Muscle of leg (tissue), 11 donors: ENCODE measurements around the gene LRRC36. TPM values are rescaled to one million over a fixed set of nuclear protein-coding genes. Genes with fewer than 3 reads are reported as not detected.
"Not testable (repeated sequence)": the region's sequence is repeated elsewhere in the genome, so short reads cannot be mapped to it uniquely, and the experiment has no call there.

Experiments
- DNase-seq: peaks from one replicate; pipeline ENCODE4 v3.0.0; 2013
- H3K27ac ChIP-seq: one replicate; pipeline ENCODE4 v1.5.1; 2013; ENCODE audit warnings: mild to moderate bottlenecking, low read length, control low read depth
- H3K27me3 ChIP-seq: one replicate; pipeline ENCODE4 v1.6.1; 2013; ENCODE audit warnings: low read length; ENCODE audit not compliant: control insufficient read depth, insufficient read depth
- H3K36me3 ChIP-seq: one replicate; pipeline ENCODE4 v1.6.1; 2013; ENCODE audit warnings: low read length; ENCODE audit not compliant: control insufficient read depth, insufficient read depth
- H3K4me1 ChIP-seq: one replicate; pipeline ENCODE4 v1.6.1; 2013; ENCODE audit warnings: low read length; ENCODE audit not compliant: control insufficient read depth, insufficient read depth
- H3K4me3 ChIP-seq: one replicate; pipeline ENCODE4 v1.5.1; 2013; ENCODE audit warnings: low read length, control low read depth
- H3K9me3 ChIP-seq: replicated peaks from 2 replicates; pipeline ENCODE4 v1.6.1; 2013; ENCODE audit warnings: low read depth, low read length; ENCODE audit not compliant: control insufficient read depth
- WGBS: methylation state at CpG from one replicate; pipeline ENCODE4 v1.1.5; 2013; ENCODE audit warnings: missing lambda C conversion rate; ENCODE audit not compliant: insufficient coverage; 5-methylcytosine and 5-hydroxymethylcytosine counted together
- polyA plus RNA-seq, 8 donors: library from polyadenylated mRNA; unstranded; fragments of 120-200 nt; gene quantifications; one replicate each; pipeline versions ENCODE4 v1.2.1 to v1.2.3, GENCODE V29; 2013; ENCODE audit warnings: inconsistent platforms in 1 of 8, low replicate concordance in 1 of 8; ENCODE audit not compliant: insufficient read length in 8 of 8, insufficient read depth in 1 of 8
- total RNA-seq: library from RNA; stranded (reverse); fragments of 120-200 nt; gene quantifications from one replicate; pipeline ENCODE4 v1.2.4, GENCODE V29; 2013

LRRC36 gene
- total and polyA plus RNA-seq, 9 donors, result 0.21 to 2.4 (median 0.38) TPM; not detected in 1

DNA sequence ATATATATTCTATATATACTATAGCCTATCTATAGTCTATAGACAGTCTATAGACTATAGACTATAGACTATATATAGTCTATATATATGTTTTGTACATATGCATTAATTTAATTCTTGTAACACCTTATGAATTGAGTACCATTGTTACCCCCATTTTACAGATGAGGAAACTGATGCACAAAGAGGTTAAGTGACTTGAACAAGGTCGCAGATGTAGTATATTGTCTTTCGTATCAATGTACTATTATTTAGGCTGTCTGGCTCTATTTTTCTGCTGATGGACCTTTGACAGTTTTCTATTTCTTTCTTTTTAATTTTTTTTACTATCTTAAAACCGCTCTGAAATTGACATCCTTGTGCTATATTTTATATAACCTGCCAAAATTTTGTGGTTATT lies 14.6 kb downstream of the LRRC36 start:
- H3K27ac ChIP-seq, result no peak overlapping the region
- H3K9me3 ChIP-seq, result no peaks in the 10 kb centered on the region
- no peak overlapping the region for H3K4me3 ChIP-seq
- no peaks in the 10 kb centered on the region for H3K36me3 ChIP-seq
- H3K27me3 ChIP-seq, result no peaks in the 10 kb centered on the region
- no peaks in the 10 kb centered on the region for H3K4me1 ChIP-seq
- DNase-seq, result no peak
- no CpG with 5 or more reads among the region's 3 CpGs for WGBS

DNA sequence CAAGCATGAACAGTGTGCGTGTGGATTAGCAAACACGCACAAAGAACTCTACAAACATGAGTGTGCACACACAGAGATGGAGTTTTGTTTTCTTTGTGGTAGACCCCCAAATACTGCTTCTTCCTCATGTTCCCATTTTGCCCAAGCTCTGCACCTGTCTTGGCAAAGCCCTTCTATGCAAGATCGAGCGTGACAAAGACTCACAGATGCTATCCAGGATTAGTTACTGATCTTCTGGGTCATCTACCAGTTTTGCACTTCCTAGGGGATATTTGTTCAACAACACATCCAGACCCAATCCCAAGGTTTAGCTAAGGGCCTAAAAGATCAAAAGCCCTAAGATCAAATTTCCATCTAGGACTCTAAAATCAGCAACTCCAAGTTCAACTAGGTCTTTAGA lies 16.0 kb downstream of the LRRC36 start:
- Histone ChIP-seq H3K27me3 (no peaks in the 10 kb centered on the region), H3K27ac (no peak overlapping the region), H3K9me3 (no peaks in the 10 kb centered on the region), H3K4me3 (no peak overlapping the region), H3K4me1 (no peaks in the 10 kb centered on the region), H3K36me3 (no peaks in the 10 kb centered on the region)
- DNase-seq, result no peak
- 71% methylated on average over 2 of the region's 4 CpGs for WGBS

DNA sequence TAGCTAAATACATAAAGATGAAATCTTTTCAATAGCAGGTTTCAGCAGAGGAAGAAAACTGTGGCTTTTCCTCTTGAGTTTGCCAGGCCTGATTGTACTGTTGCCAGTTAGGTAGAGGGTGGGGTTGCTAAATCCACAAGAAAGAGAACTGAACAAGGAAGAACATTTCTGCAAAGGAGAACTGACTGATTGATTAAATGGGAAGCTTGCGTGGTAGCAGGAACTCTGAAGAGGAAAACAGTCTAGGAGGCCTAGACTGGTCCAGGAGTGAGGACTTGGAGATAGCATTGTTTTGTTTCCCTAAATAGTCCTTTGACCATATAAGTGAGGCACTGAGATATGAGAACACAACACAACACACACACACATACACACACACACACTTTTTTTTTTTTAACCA lies 18.8 kb downstream of the LRRC36 start:
- Histone ChIP-seq H3K9me3 (no peaks in the 10 kb centered on the region), H3K4me3 (no peak overlapping the region), H3K4me1 (no peaks in the 10 kb centered on the region), H3K27me3 (no peaks in the 10 kb centered on the region), H3K36me3 (no peaks in the 10 kb centered on the region), H3K27ac (peak overlapping the region; percentile 4)
- DNase-seq, result no peak
- no CpG with 5 or more reads among the region's 1 CpG for WGBS

DNA sequence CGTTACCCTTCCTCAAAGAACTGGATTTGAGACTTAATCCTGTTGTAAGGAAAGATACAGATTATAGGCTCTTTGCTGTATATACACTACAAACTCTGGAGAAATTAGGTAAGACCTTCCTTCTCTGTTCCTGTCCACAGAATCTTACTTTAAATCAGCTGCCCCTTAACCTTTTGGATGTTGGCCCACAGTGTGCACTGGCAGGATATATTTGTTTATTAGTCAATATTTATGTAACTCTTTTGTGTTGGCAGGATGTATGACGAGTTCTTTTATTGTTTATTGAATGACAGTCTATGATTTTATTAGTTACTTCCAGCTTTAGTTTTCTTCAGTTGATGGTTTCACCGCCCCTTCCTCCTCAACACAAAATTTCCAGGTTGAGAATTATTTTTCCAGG lies 19.7 kb downstream of the LRRC36 start:
- no CpG with 5 or more reads among the region's 3 CpGs for WGBS
- DNase-seq, result no peak
- no peaks in the 10 kb centered on the region for H3K36me3 ChIP-seq
- no peaks in the 10 kb centered on the region for H3K4me1 ChIP-seq
- H3K9me3 ChIP-seq, result no peaks in the 10 kb centered on the region
- peak overlapping the region; percentile 13 for H3K27ac ChIP-seq
- H3K4me3 ChIP-seq, result no peak overlapping the region
- H3K27me3 ChIP-seq, result no peaks in the 10 kb centered on the region

DNA sequence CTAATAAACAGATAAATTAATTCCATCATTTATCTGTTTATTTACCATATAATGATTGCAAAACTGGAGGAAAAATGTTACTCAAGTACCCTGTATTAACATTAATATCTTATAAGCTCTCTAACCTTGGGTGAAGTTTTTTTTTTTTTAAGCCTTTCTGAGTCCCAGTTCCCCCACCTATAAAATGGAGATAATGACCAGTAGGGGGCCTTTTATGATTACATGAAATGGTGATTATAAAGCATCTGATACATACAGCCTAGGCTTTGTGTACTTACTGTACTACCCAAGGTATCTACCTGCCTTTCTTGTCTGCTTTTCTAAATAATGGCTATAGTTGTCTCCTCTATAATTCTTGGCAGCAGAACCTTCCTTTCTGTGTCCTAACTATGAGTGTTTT lies 22.6 kb downstream of the LRRC36 start:
- no peaks in the 10 kb centered on the region for H3K9me3 ChIP-seq
- DNase-seq, result peak; percentile 30
- no peaks in the 10 kb centered on the region for H3K27me3 ChIP-seq
- H3K27ac ChIP-seq, result no peak overlapping the region
- H3K4me3 ChIP-seq, result no peak overlapping the region
- H3K36me3 ChIP-seq, result no peaks in the 10 kb centered on the region
- no peaks in the 10 kb centered on the region for H3K4me1 ChIP-seq

DNA sequence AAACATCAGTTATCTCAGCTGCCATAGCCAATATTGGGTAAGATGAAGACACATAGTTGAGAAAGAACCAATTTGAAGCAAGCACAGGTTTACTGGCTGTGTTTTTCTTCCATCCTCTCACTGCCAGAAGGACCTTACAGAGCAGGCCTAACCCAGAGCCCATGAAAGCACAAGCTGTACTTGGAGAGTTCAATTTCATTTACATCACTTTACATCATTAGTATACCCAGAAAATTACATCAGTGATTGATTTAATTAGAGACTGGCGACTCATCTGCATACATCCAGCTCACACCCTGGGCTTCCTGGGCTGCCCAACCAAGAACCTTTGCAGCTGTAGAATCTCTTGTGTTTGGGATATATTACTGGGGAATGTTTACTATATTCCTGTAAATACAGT lies 23.7 kb downstream of the LRRC36 start:
- no peaks in the 10 kb centered on the region for H3K4me1 ChIP-seq
- H3K27ac ChIP-seq, result no peak overlapping the region
- H3K27me3 ChIP-seq, result no peaks in the 10 kb centered on the region
- no peak for DNase-seq
- H3K9me3 ChIP-seq, result no peaks in the 10 kb centered on the region
- H3K36me3 ChIP-seq, result no peaks in the 10 kb centered on the region
- WGBS, result no CpG with 5 or more reads among the region's 1 CpG
- H3K4me3 ChIP-seq, result no peak overlapping the region

DNA sequence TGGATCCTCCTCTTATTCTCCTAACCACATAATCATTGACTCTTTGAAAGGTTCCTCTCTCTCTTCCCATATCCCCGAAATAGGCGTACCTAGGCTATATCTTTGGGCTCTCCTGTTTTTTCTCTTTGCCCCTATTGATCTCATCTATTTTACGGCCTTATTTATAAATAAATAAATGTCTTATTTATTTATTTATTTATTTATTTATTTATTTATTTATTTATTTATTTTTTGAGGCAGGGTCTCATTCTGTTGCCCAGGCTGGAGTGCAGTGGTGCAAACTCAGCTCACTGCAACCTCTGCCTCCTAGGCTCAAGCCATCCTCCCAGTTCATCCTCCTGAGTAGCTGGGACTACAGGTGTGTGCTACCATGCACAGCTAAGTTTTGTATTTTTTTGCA lies 25.8 kb downstream of the LRRC36 start:
- WGBS, result no CpG with 5 or more reads among the region's 3 CpGs
- not testable (repeated sequence) for H3K9me3 ChIP-seq, H3K27ac ChIP-seq, H3K36me3 ChIP-seq, H3K4me3 ChIP-seq, DNase-seq, H3K4me1 ChIP-seq, H3K27me3 ChIP-seq

DNA sequence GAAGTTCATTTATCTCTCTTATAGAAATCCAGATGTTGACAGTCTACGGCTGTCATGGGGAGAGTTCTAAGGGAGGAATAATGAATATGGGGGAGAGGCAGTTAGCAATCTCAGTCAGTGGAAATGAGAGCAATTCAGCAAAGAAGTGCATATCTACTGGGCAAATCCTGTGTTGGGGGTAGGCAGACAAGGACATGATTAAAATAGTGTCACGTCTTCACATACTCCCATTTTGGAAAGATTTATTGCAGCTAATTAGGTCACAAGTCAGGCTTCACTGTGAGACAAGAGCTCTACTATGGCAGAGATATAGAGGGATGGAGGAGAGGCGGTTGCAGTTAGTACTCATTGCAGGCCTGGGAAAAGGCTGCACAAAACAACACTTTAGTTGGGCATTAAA lies 29.8 kb downstream of the LRRC36 start:
- Histone ChIP-seq H3K36me3 (no peaks in the 10 kb centered on the region), H3K4me1 (no peaks in the 10 kb centered on the region), H3K4me3 (no peak overlapping the region), H3K27ac (no peak overlapping the region), H3K9me3 (no peaks in the 10 kb centered on the region), H3K27me3 (peaks cover 3% of the 10 kb centered on the region)
- WGBS, result 62% methylated on average over 1 of the region's 3 CpGs
- DNase-seq, result no peak

DNA sequence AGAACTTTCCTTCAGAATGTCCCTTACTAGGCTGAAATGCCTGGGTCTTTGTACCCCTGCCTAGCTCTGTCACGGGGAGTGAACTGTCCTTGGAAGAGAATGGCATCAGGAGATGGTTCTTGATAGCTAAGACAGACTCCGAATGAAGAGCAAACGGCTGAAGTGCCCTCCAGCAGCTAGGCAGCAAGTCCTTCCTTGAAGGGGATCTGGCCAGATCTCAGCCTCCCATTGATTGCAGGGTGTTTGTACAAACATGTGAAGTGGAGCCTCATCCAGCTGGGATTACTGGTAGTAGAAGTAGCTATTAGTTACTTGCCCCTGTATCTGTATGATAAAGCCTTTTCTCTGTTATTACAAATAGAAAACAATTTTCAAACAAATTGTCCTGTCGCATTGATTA lies 30.9 kb downstream of the LRRC36 start:
- no peaks in the 10 kb centered on the region for H3K4me1 ChIP-seq
- peaks cover 3% of the 10 kb centered on the region for H3K27me3 ChIP-seq
- no peaks in the 10 kb centered on the region for H3K9me3 ChIP-seq
- H3K27ac ChIP-seq, result no peak overlapping the region
- 27% methylated on average over 3 of the region's 4 CpGs for WGBS
- no peak overlapping the region for H3K4me3 ChIP-seq
- no peak for DNase-seq
- no peaks in the 10 kb centered on the region for H3K36me3 ChIP-seq

DNA sequence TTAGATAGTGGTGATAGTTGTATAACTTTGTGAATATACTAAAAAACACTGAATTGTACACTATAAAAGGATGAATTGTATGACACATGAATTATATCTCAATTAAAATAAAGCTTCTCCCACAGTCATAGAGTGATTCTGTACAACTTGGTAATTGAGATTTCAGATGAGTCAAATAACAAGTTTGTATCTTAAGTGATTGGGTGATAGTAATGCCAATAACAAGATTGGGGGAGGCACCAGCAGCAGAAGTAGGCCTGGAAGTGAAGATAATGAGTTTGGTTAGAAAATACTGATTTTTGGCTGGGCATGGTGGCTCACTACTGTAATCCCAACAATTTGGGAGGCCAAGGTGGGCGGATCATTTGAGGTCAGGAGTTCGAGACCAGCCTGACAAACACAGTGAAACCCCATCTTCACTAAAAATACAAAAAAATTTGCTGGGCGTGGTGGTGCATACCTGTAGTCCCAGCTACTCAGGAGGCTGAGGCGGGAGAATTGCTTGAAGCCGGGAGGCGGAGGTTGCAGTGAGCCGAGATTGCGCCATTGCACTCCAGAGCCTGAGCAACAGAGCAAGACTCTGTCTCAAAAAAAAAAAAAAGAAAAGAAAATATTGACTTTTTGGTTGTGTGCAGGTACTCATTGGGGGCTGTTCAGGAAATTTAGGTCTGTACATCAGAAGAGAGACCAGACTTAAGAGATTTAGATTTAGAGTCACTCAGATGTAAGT lies 33.1 kb downstream of the LRRC36 start:
- not testable (repeated sequence) for H3K9me3 ChIP-seq, DNase-seq, H3K4me1 ChIP-seq, H3K36me3 ChIP-seq, H3K27ac ChIP-seq, H3K4me3 ChIP-seq, H3K27me3 ChIP-seq
- WGBS, result 85% methylated on average over 6 of the region's 8 CpGs

DNA sequence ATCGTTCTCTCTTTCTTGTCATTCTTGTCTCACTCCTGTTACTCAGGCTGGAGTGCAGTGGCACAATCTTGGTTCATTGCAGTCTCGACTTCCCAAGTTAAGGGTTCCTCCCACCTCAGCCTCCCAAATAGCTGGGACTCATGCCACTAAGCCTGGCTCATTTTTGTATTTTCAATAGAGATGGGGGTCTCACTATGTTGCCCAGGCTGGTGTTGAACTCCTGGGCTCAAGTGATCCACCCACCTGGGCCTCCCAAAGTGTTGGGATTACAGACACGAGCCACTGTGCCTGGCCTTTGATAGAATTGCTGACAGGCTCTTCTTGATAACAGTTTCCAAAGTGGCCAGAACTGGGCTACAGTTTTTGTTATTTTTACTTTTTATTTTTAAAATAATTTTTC lies 34.4 kb downstream of the LRRC36 start:
- H3K9me3 ChIP-seq, result no peaks in the 10 kb centered on the region
- H3K27me3 ChIP-seq, result peaks cover 5% of the 10 kb centered on the region
- no peaks in the 10 kb centered on the region for H3K36me3 ChIP-seq
- WGBS, result no CpG with 5 or more reads among the region's 3 CpGs
- H3K27ac ChIP-seq, result no peak overlapping the region
- DNase-seq, result no peak
- H3K4me1 ChIP-seq, result no peaks in the 10 kb centered on the region
- no peak overlapping the region for H3K4me3 ChIP-seq
